PC-3 (cell line): Measurements from ENCODE around the gene PRELID2. TPM values are rescaled to one million over a fixed set of nuclear protein-coding genes. Genes with fewer than 3 reads are reported as not detected.

Experiments
- ATAC-seq: fragments of 200-7000 bp; cut with Tn5 transposase; 2 replicates; pipeline ENCODE4 v1.9.1; 2020; ENCODE audit warnings: mild to moderate bottlenecking, moderate library complexity
- BruUV-seq: library from RNA; stranded (reverse); fragments of 400-500 nt; replicated peaks from 2 replicates; lab custom pipeline; 2021; lab: Mats Ljungman, UMichigan
- CTCF ChIA-PET: fragments of 300-600 bp; sonication (Branson Sonifier 250); formaldehyde crosslinking; loops from one replicate; lab custom pipeline; 2022; ENCODE audit warnings: antibody characterized with exemption; lab: Charles Lee
- POLR2A ChIA-PET: fragments of 300-600 bp; sonication (Branson Sonifier 250); formaldehyde crosslinking; loops from one replicate; lab custom pipeline; 2022; ENCODE audit warnings: antibody characterized with exemption; ENCODE audit not compliant: unreplicated experiment; lab: Charles Lee
- DNase-seq: peaks from one replicate; pipeline ENCODE4 v3.0.0-alpha.2; 2015
- H2AFZ ChIP-seq: fragments of 300-600 bp; sonication (generic); 2 replicates; pipeline ENCODE4 v1.6.0; 2016; ENCODE audit warnings: antibody characterized with exemption, low read length
- H3F3A ChIP-seq: fragments of 300-600 bp; sonication (generic); one replicate; pipeline ENCODE4 v1.6.0; 2017; ENCODE audit warnings: antibody characterized with exemption, low read length, control low read depth, mild to moderate bottlenecking; ENCODE audit not compliant: unreplicated experiment
- H3K27ac ChIP-seq: fragments of 300-600 bp; sonication (generic); 2 replicates; pipeline ENCODE4 v1.5.1; 2016; ENCODE audit warnings: mild to moderate bottlenecking, low read length
- H3K27me3 ChIP-seq: fragments of 300-600 bp; sonication (generic); 2 replicates; pipeline ENCODE4 v1.6.1; 2016; ENCODE audit warnings: low read length, mixed read lengths
- H3K36me3 ChIP-seq: fragments of 300-600 bp; sonication (generic); 2 replicates; pipeline ENCODE4 v1.6.1; 2016; ENCODE audit warnings: low read depth, mixed run types, low read length, mixed read lengths
- H3K4me1 ChIP-seq: fragments of 300-600 bp; sonication (generic); 2 replicates; pipeline ENCODE4 v1.5.1; 2016; ENCODE audit warnings: low read length; ENCODE audit not compliant: insufficient read depth
- H3K4me2 ChIP-seq: fragments of 300-600 bp; sonication (generic); 2 replicates; pipeline ENCODE4 v1.6.0; 2016; ENCODE audit warnings: low read length
- H3K4me3 ChIP-seq: fragments of 300-600 bp; sonication (generic); 2 replicates; pipeline ENCODE4 v1.5.1; 2016; ENCODE audit warnings: mild to moderate bottlenecking, low read length, mixed read lengths
- H3K79me2 ChIP-seq: fragments of 300-600 bp; sonication (generic); 2 replicates; pipeline ENCODE4 v1.6.1; 2017; ENCODE audit warnings: low read length, mixed read lengths
- H3K9ac ChIP-seq: fragments of 300-600 bp; sonication (generic); 2 replicates; pipeline ENCODE4 v1.6.0; 2016; ENCODE audit warnings: mild to moderate bottlenecking, low read length
- H3K9me2 ChIP-seq: fragments of 300-600 bp; sonication (generic); replicated peaks from 2 replicates; pipeline ENCODE4 v1.6.1; 2016; ENCODE audit warnings: mixed run types, low read length, mixed read lengths
- H3K9me3 ChIP-seq: fragments of 300-600 bp; sonication (generic); 2 replicates; pipeline ENCODE4 v1.6.1; 2016; ENCODE audit warnings: low read length, mixed read lengths
- H4K20me1 ChIP-seq: fragments of 300-600 bp; sonication (generic); 2 replicates; pipeline ENCODE4 v1.6.1; 2016; ENCODE audit warnings: low read length, mixed read lengths
- CTCF ChIP-seq: fragments of 300-600 bp; sonication (generic); conservative IDR thresholded peaks from 2 replicates; pipeline ENCODE4 v1.5.1; 2017; ENCODE audit warnings: antibody characterized with exemption, low read depth, mild to moderate bottlenecking, low read length
- EZH2 ChIP-seq: fragments of 300-600 bp; sonication (generic); IDR thresholded peaks from one replicate; pipeline ENCODE4 v1.6.1; 2017; ENCODE audit warnings: antibody characterized with exemption, mild to moderate bottlenecking, low read length; ENCODE audit not compliant: unreplicated experiment
- EZH2phosphoT487 ChIP-seq: fragments of 300-600 bp; sonication (generic); IDR thresholded peaks from 2 replicates; pipeline ENCODE4 v1.6.1; 2018; ENCODE audit warnings: mild to moderate bottlenecking, antibody characterized with exemption, low read length, borderline replicate concordance
- intact Hi-C: fragments of 100-400 bp; cut with micrococcal nuclease; formaldehyde crosslinking; loops from 2 replicates; pipeline ENCODE4 v1.9.0; 2023
- total RNA-seq: library from RNA; depleted of rRNA; stranded (reverse); fragments of >200 nt; gene quantifications from 2 replicates; pipeline ENCODE4 v1.2.3, GENCODE V29; 2014

The PRELID2 gene
- total RNA-seq, 1 experiment from 2014 or later = 23.7 TPM

GRCh38 chr5:145830594-145830993, 4.5 kb downstream of the PRELID2 start:
- Histone ChIP-seq H3K79me2 (no peaks in the 10 kb centered on the region), H3F3A (no peaks in the 10 kb centered on the region), H3K27me3 (no peaks in the 10 kb centered on the region), H4K20me1 (no peaks in the 10 kb centered on the region), H3K4me1 (peaks cover 15% of the 10 kb centered on the region; the same call in 1 of the 2 replicates), H3K27ac (no peak overlapping the region), H3K4me2 (no peak overlapping the region), H3K9me3 (no peaks in the 10 kb centered on the region), H3K36me3 (no peaks in the 10 kb centered on the region), H2AFZ (no peak overlapping the region), H3K9me2 (no peaks in the 10 kb centered on the region), H3K4me3 (no peak overlapping the region), H3K9ac (no peak overlapping the region)
- ChIA-PET CTCF (no interaction called here), POLR2A (no interaction called here)
- TF ChIP-seq EZH2 (no peak), EZH2phosphoT487 (no peak), CTCF (no peak)
- no TSS peak for BruUV-seq
- intact Hi-C loops = no loop called here
- DNase-seq (no peak), ATAC-seq (no peak)

GRCh38 chr5:145829708-145830361, 5.3 kb downstream of the PRELID2 start:
- no peak for TF ChIP-seq EZH2
- no peak for TF ChIP-seq EZH2phosphoT487
- no peak for TF ChIP-seq CTCF
- H3K9me2 ChIP-seq = no peaks in the 10 kb centered on the region
- ChIA-PET POLR2A (no interaction called here), CTCF (no interaction called here)
- no TSS peak for BruUV-seq
- H3K27ac ChIP-seq = no peak overlapping the region
- no peaks in the 10 kb centered on the region for H3K9me3 ChIP-seq
- H3F3A ChIP-seq = no peaks in the 10 kb centered on the region
- H3K9ac ChIP-seq = no peak overlapping the region
- H3K4me2 ChIP-seq = no peak overlapping the region
- no peak overlapping the region for H3K4me3 ChIP-seq
- no peaks in the 10 kb centered on the region for H3K27me3 ChIP-seq
- no peaks in the 10 kb centered on the region for H3K36me3 ChIP-seq
- H2AFZ ChIP-seq = no peak overlapping the region
- DNase-seq = peak; percentile 21
- ATAC-seq = no peak
- H3K4me1 ChIP-seq = peaks cover 14% of the 10 kb centered on the region; the same call in 1 of the 2 replicates
- intact Hi-C loops = no loop called here
- no peaks in the 10 kb centered on the region for H3K79me2 ChIP-seq
- no peaks in the 10 kb centered on the region for H4K20me1 ChIP-seq

GRCh38 chr5:145826895-145827674, 8.1 kb downstream of the PRELID2 start:
- BruUV-seq = no TSS peak
- Histone ChIP-seq H3K79me2 (no peaks in the 10 kb centered on the region), H3K27ac (no peak overlapping the region), H3K9me2 (no peaks in the 10 kb centered on the region), H3K4me1 (peaks cover 14% of the 10 kb centered on the region; the same call in 1 of the 2 replicates), H3K9ac (no peak overlapping the region), H3K9me3 (no peaks in the 10 kb centered on the region), H3K36me3 (no peaks in the 10 kb centered on the region), H3F3A (no peaks in the 10 kb centered on the region), H2AFZ (no peak overlapping the region), H3K4me2 (no peak overlapping the region), H3K4me3 (no peak overlapping the region), H4K20me1 (no peaks in the 10 kb centered on the region), H3K27me3 (no peaks in the 10 kb centered on the region)
- ChIA-PET POLR2A (no interaction called here), CTCF (no interaction called here)
- DNase-seq = no peak
- TF ChIP-seq EZH2phosphoT487 (no peak), EZH2 (no peak), CTCF (no peak)
- ATAC-seq = no peak
- intact Hi-C loops = no loop called here
